ENCODE measurements around the gene NFIA.

Gene NFIA

DNA sequence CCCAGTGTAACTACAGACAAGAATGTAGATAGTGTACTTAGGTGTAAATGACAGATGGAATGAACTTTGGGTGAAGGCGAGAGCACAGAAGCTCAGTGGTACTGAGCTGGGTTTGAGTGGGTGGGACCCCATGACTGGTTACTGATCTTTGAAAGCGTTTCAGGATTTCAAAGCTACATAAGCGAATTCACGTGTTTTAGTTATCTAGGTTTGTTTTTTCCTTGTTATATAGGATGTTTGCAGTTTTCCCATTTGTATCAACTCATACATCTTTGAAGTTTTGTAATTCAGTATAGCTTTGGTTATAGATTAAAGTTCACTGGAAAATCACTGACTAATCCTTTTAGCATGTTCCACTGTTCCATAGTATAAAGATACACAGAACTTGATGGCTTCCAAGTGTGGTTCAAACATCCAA lies 182.5 kb downstream of the NFIA start:
- Histone ChIP-seq H3K9me3 (replicated peaks in 1 of 2; ENCODE audit: control insufficient read depth in 2 of 2, insufficient read depth in 1 of 2, low read depth in 1 of 2, low read length in 2 of 2) (peaks cover 0 to 2% of the 10 kb centered on the region in 2 donors), H3K23ac (ENCODE audit: low read depth, low read length, poor library complexity) (no peak overlapping the region), H3K79me1 (ENCODE audit: low read depth, low read length) (no peaks in the 10 kb centered on the region), H3K27me3 (ENCODE audit: control insufficient read depth in 3 of 3, insufficient read depth in 3 of 3, low read depth in 1 of 3, low read length in 3 of 3) (no peaks in the 10 kb centered on the region), H2BK120ac (ENCODE audit: low read depth, low read length) (no peak overlapping the region), H3K4me1 (ENCODE audit: control insufficient read depth in 2 of 2, insufficient read depth in 1 of 2, low read depth in 1 of 2, low read length in 2 of 2) (peaks cover 0 to 4% of the 10 kb centered on the region in 2 donors), H2AFZ (ENCODE audit: low read length) (no peak overlapping the region), H3K4me2 (ENCODE audit: insufficient read depth, low read length, poor library complexity, severe bottlenecking) (no peak overlapping the region), H3K4ac (ENCODE audit: low read length) (no peak overlapping the region), H2AK5ac (ENCODE audit: low read depth, low read length) (no peak overlapping the region), H3K4me3 (ENCODE audit: low read length in 2 of 2) (no peak overlapping the region), H3K18ac (ENCODE audit: low read length) (no peak overlapping the region), H2BK5ac (ENCODE audit: low read length) (no peak overlapping the region), H3K27ac (replicated peaks; ENCODE audit: low read length) (no peak overlapping the region), H4K91ac (ENCODE audit: low read depth, low read length, poor library complexity) (no peak overlapping the region), H3K36me3 (replicated peaks in 1 of 2; ENCODE audit: control insufficient read depth in 2 of 2, insufficient read depth in 2 of 2, low read length in 2 of 2) (no peaks in the 10 kb centered on the region), H2BK15ac (ENCODE audit: low read length) (no peak overlapping the region), H3K9ac (ENCODE audit: low read depth, low read length, poor library complexity) (no peak overlapping the region), H3K14ac (ENCODE audit: low read length) (no peak overlapping the region), H4K8ac (ENCODE audit: low read depth, low read length) (no peak overlapping the region), H2BK12ac (ENCODE audit: low read length) (no peak overlapping the region)
- no CpG with 5 or more reads among the region's 4 CpGs for WGBS, 2 donors (ENCODE audit: extremely low coverage in 2 of 2, insufficient read length in 2 of 2, insufficient replicate concordance in 1 of 2)
- DNase-seq (ENCODE audit: low spot score): no peak

DNA sequence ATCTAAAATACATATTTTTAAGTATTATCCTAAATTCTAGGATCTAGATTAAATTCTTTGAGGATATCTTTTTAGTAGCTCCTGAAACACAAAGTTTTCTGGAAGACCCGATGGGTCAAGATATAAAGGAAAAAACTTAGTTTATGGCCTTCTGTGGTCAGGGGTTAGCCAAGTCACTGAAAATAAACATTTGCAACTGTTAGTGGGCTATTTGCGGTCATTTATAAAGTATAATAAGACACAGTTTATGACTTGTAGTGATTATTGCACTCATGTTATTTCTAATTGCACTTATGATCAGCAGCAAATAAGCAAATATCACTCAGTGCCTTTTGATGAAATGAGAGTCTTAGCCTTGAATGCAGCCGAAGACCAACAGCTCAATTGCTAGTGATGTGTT lies 183.3 kb downstream of the NFIA start:
- Histone ChIP-seq H3K23ac (ENCODE audit: low read depth, low read length, poor library complexity) (no peak overlapping the region), H2BK15ac (ENCODE audit: low read length) (no peak overlapping the region), H3K9me3 (replicated peaks in 1 of 2; ENCODE audit: control insufficient read depth in 2 of 2, insufficient read depth in 1 of 2, low read depth in 1 of 2, low read length in 2 of 2) (no peaks in the 10 kb centered on the region), H3K4me3 (ENCODE audit: low read length in 2 of 2) (no peak overlapping the region), H3K79me1 (ENCODE audit: low read depth, low read length) (no peaks in the 10 kb centered on the region), H3K18ac (ENCODE audit: low read length) (no peak overlapping the region), H3K9ac (ENCODE audit: low read depth, low read length, poor library complexity) (no peak overlapping the region), H3K4me1 (ENCODE audit: control insufficient read depth in 2 of 2, insufficient read depth in 1 of 2, low read depth in 1 of 2, low read length in 2 of 2) (peaks cover 0 to 4% of the 10 kb centered on the region in 2 donors), H3K36me3 (replicated peaks in 1 of 2; ENCODE audit: control insufficient read depth in 2 of 2, insufficient read depth in 2 of 2, low read length in 2 of 2) (no peaks in the 10 kb centered on the region), H2BK12ac (ENCODE audit: low read length) (no peak overlapping the region), H4K91ac (ENCODE audit: low read depth, low read length, poor library complexity) (no peak overlapping the region), H3K27ac (replicated peaks; ENCODE audit: low read length) (no peak overlapping the region), H2BK5ac (ENCODE audit: low read length) (no peak overlapping the region), H2AFZ (ENCODE audit: low read length) (no peak overlapping the region), H2AK5ac (ENCODE audit: low read depth, low read length) (no peak overlapping the region), H3K27me3 (ENCODE audit: control insufficient read depth in 3 of 3, insufficient read depth in 3 of 3, low read depth in 1 of 3, low read length in 3 of 3) (no peaks in the 10 kb centered on the region), H3K4ac (ENCODE audit: low read length) (no peak overlapping the region), H3K14ac (ENCODE audit: low read length) (no peak overlapping the region), H2BK120ac (ENCODE audit: low read depth, low read length) (no peak overlapping the region), H3K4me2 (ENCODE audit: insufficient read depth, low read length, poor library complexity, severe bottlenecking) (no peak overlapping the region), H4K8ac (ENCODE audit: low read depth, low read length) (no peak overlapping the region)
- no peak for DNase-seq (ENCODE audit: low spot score)
- WGBS, 2 donors (ENCODE audit: extremely low coverage in 2 of 2, insufficient read length in 2 of 2, insufficient replicate concordance in 1 of 2): no CpG with 5 or more reads among the region's 3 CpGs

DNA sequence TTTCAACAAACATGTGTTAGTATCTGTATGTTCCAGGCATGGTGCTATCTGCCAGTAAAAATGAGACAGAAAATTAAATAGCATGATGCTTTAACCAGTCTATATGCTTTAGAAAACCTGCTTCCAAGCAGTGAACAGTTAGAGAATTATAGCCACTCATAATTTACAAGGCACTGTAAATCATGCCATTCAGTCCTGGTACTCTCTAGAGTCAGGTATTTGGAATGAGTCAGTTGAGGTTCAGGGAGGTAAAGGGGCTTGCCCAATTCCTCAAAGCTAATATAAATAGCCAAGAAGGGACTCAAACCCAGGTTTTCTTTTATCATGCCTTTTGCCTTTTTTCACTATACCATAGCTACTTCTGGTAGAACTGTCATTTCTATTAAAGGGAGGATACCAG lies 184.4 kb downstream of the NFIA start:
- Histone ChIP-seq H3K4ac (ENCODE audit: low read length) (no peak overlapping the region), H3K14ac (ENCODE audit: low read length) (no peak overlapping the region), H3K27me3 (ENCODE audit: control insufficient read depth in 3 of 3, insufficient read depth in 3 of 3, low read depth in 1 of 3, low read length in 3 of 3) (no peaks in the 10 kb centered on the region), H2AFZ (ENCODE audit: low read length) (no peak overlapping the region), H2BK120ac (ENCODE audit: low read depth, low read length) (no peak overlapping the region), H3K4me3 (ENCODE audit: low read length in 2 of 2) (no peak overlapping the region), H2BK12ac (ENCODE audit: low read length) (no peak overlapping the region), H3K9ac (ENCODE audit: low read depth, low read length, poor library complexity) (no peak overlapping the region), H3K23ac (ENCODE audit: low read depth, low read length, poor library complexity) (no peak overlapping the region), H2BK5ac (ENCODE audit: low read length) (no peak overlapping the region), H3K4me1 (ENCODE audit: control insufficient read depth in 2 of 2, insufficient read depth in 1 of 2, low read depth in 1 of 2, low read length in 2 of 2) (peaks cover 0 to 4% of the 10 kb centered on the region in 2 donors), H3K79me1 (ENCODE audit: low read depth, low read length) (no peaks in the 10 kb centered on the region), H2BK15ac (ENCODE audit: low read length) (no peak overlapping the region), H3K36me3 (replicated peaks in 1 of 2; ENCODE audit: control insufficient read depth in 2 of 2, insufficient read depth in 2 of 2, low read length in 2 of 2) (no peaks in the 10 kb centered on the region), H3K4me2 (ENCODE audit: insufficient read depth, low read length, poor library complexity, severe bottlenecking) (no peak overlapping the region), H4K91ac (ENCODE audit: low read depth, low read length, poor library complexity) (no peak overlapping the region), H3K27ac (replicated peaks; ENCODE audit: low read length) (no peak overlapping the region), H2AK5ac (ENCODE audit: low read depth, low read length) (no peak overlapping the region), H4K8ac (ENCODE audit: low read depth, low read length) (no peak overlapping the region), H3K18ac (ENCODE audit: low read length) (no peak overlapping the region), H3K9me3 (replicated peaks in 1 of 2; ENCODE audit: control insufficient read depth in 2 of 2, insufficient read depth in 1 of 2, low read depth in 1 of 2, low read length in 2 of 2) (no peaks in the 10 kb centered on the region)
- no peak for DNase-seq (ENCODE audit: low spot score)

DNA sequence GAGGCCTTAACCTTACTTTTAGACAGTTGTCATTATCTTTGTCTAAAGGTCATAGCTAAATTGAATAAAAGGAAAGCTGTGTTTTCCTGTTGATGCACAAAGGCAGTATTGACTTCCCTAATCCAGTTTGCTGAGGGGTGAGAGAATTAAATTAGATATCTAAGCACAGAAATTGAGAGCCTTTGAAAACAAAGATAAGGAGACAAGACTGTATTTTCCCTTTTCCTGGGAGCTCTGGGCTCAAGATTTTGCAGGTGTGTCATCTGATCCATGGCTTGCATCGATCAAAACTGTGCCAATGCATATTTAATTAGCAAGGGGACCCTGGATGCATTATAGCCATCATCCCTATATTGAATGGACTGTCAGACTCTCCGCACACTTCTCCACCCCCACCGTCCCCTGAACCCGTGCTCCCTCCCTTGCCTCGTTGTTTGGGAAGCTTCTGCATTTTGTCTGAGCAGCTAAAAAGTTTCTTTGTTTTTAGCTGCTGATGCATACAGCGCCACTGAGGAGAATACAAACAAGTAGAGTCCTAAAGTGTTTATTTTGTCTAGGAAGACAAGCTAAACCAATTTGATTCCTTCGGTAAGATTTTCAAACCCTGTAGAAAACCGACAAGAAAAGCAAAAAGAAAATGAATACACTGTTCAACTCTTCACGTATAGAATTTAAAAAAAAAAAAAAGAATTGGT lies 186.3 kb downstream of the NFIA start:
- H3K4ac ChIP-seq (ENCODE audit: low read length): no peak overlapping the region
- no peak overlapping the region for H2BK12ac ChIP-seq (ENCODE audit: low read length)
- H2AFZ ChIP-seq (ENCODE audit: low read length): no peak overlapping the region
- H3K4me1 ChIP-seq (ENCODE audit: control insufficient read depth in 2 of 2, insufficient read depth in 1 of 2, low read depth in 1 of 2, low read length in 2 of 2): peaks cover 0 to 4% of the 10 kb centered on the region in 2 donors
- no peak overlapping the region for H3K23ac ChIP-seq (ENCODE audit: low read depth, low read length, poor library complexity)
- H2AK5ac ChIP-seq (ENCODE audit: low read depth, low read length): no peak overlapping the region
- H4K8ac ChIP-seq (ENCODE audit: low read depth, low read length): no peak overlapping the region
- WGBS, 2 donors (ENCODE audit: extremely low coverage in 2 of 2, insufficient read length in 2 of 2, insufficient replicate concordance in 1 of 2): no CpG with 5 or more reads among the region's 9 CpGs
- H3K14ac ChIP-seq (ENCODE audit: low read length): no peak overlapping the region
- H3K18ac ChIP-seq (ENCODE audit: low read length): no peak overlapping the region
- no peak overlapping the region for H2BK5ac ChIP-seq (ENCODE audit: low read length)
- no peak overlapping the region for H2BK15ac ChIP-seq (ENCODE audit: low read length)
- no peak overlapping the region for H3K4me2 ChIP-seq (ENCODE audit: insufficient read depth, low read length, poor library complexity, severe bottlenecking)
- no peak overlapping the region for H2BK120ac ChIP-seq (ENCODE audit: low read depth, low read length)
- H3K9me3 ChIP-seq (replicated peaks in 1 of 2; ENCODE audit: control insufficient read depth in 2 of 2, insufficient read depth in 1 of 2, low read depth in 1 of 2, low read length in 2 of 2): no peaks in the 10 kb centered on the region
- no peak overlapping the region for H3K9ac ChIP-seq (ENCODE audit: low read depth, low read length, poor library complexity)
- H4K91ac ChIP-seq (ENCODE audit: low read depth, low read length, poor library complexity): no peak overlapping the region
- DNase-seq (ENCODE audit: low spot score): no peak
- no peaks in the 10 kb centered on the region for H3K27me3 ChIP-seq (ENCODE audit: control insufficient read depth in 3 of 3, insufficient read depth in 3 of 3, low read depth in 1 of 3, low read length in 3 of 3)
- H3K27ac ChIP-seq (replicated peaks; ENCODE audit: low read length): no peak overlapping the region
- no peak overlapping the region for H3K4me3 ChIP-seq (ENCODE audit: low read length in 2 of 2)
- H3K79me1 ChIP-seq (ENCODE audit: low read depth, low read length): no peaks in the 10 kb centered on the region
- no peaks in the 10 kb centered on the region for H3K36me3 ChIP-seq (replicated peaks in 1 of 2; ENCODE audit: control insufficient read depth in 2 of 2, insufficient read depth in 2 of 2, low read length in 2 of 2)
